NCI-H1436 (cell line): Measurements from ENCODE around the gene CCDC148.

Source experiments
- DNase-seq: peaks from one replicate; lab custom pipeline; 2025; lab: John Stamatoyannopoulos, UW

CCDC148 gene

GRCh38 chr2:158212301-158212700 is 244.3 kb downstream of the CCDC148 start:
- no peak for DNase-seq

GRCh38 chr2:158211502-158211901 is 245.1 kb downstream of the CCDC148 start:
- DNase-seq = no peak

- DNase-seq = no peak
These were observed 249.2 kb downstream of the CCDC148 start for GRCh38 chr2:158207354-158207753.

- DNase-seq = no peak
These were observed 251.3 kb downstream of the CCDC148 start for GRCh38 chr2:158205215-158205614.

- no peak for DNase-seq
These were observed 251.8 kb downstream of the CCDC148 start for GRCh38 chr2:158204741-158205165.

- DNase-seq = no peak
These were observed 254.3 kb downstream of the CCDC148 start for GRCh38 chr2:158202161-158202815.

- DNase-seq = no peak
These were observed 256.5 kb downstream of the CCDC148 start for GRCh38 chr2:158199928-158200650.

- no peak for DNase-seq
These were observed 258.6 kb downstream of the CCDC148 start for GRCh38 chr2:158197940-158198339.

- DNase-seq = no peak
These were observed 262.3 kb downstream of the CCDC148 start for GRCh38 chr2:158194229-158194628.

- no peak for DNase-seq
These were observed 263.8 kb downstream of the CCDC148 start for GRCh38 chr2:158192515-158193443.

GRCh38 chr2:158191076-158191895 is 265.3 kb downstream of the CCDC148 start:
- DNase-seq = no peak

- no peak for DNase-seq
These were observed 267.0 kb downstream of the CCDC148 start for GRCh38 chr2:158189526-158189925.

GRCh38 chr2:158187908-158188307 is 268.6 kb downstream of the CCDC148 start:
- no peak for DNase-seq

GRCh38 chr2:158184556-158185343 is 271.8 kb downstream of the CCDC148 start:
- no peak for DNase-seq

- no peak for DNase-seq
These were observed 272.6 kb downstream of the CCDC148 start for GRCh38 chr2:158184001-158184400.

- DNase-seq = no peak
These were observed 273.8 kb downstream of the CCDC148 start for GRCh38 chr2:158182676-158183295.

GRCh38 chr2:158181171-158181570 is 275.4 kb downstream of the CCDC148 start:
- DNase-seq = no peak

- DNase-seq = no peak
These were observed 276.9 kb downstream of the CCDC148 start for GRCh38 chr2:158179660-158180059.

- no peak for DNase-seq
These were observed 277.9 kb downstream of the CCDC148 start for GRCh38 chr2:158178646-158179045.

- DNase-seq = no peak
These were observed 281.6 kb downstream of the CCDC148 start for GRCh38 chr2:158174956-158175355.
